Kidney glomerular epithelial cell (primary cell): ENCODE measurements around the gene INPP5K.
"Not testable (repeated sequence)": the region's sequence is repeated elsewhere in the genome, so short reads cannot be mapped to it uniquely, and the experiment has no call there.

Experiments
- DNase-seq: peaks from one replicate; lab custom pipeline; 2025; lab: John Stamatoyannopoulos, UW

INPP5K gene

GRCh38 chr17:1546292-1546922, 30.0 kb upstream of the INPP5K start:
- no peak for DNase-seq

- DNase-seq: no peak
Measured at GRCh38 chr17:1545618-1546017, 29.2 kb upstream of the INPP5K start.

GRCh38 chr17:1542316-1542715, 25.9 kb upstream of the INPP5K start:
- DNase-seq: no peak

GRCh38 chr17:1541367-1541904, 25.0 kb upstream of the INPP5K start:
- DNase-seq: no peak

- no peak for DNase-seq
Measured at GRCh38 chr17:1539811-1540210, 23.4 kb upstream of the INPP5K start.

GRCh38 chr17:1535737-1536136, 19.3 kb upstream of the INPP5K start:
- no peak for DNase-seq

GRCh38 chr17:1533661-1534325, 17.4 kb upstream of the INPP5K start:
- no peak for DNase-seq

GRCh38 chr17:1532836-1533602, 16.6 kb upstream of the INPP5K start:
- DNase-seq: no peak

- DNase-seq: no peak
Measured at GRCh38 chr17:1529863-1530262, 13.5 kb upstream of the INPP5K start.

GRCh38 chr17:1526876-1527275, 10.5 kb upstream of the INPP5K start:
- not testable (repeated sequence) for DNase-seq

- DNase-seq: no peak
Measured at GRCh38 chr17:1522626-1523025, 6.2 kb upstream of the INPP5K start.

GRCh38 chr17:1521086-1521640, 4.8 kb upstream of the INPP5K start:
- DNase-seq: no peak

GRCh38 chr17:1519678-1520077, 3.3 kb upstream of the INPP5K start:
- no peak for DNase-seq

GRCh38 chr17:1518410-1518809, 2.0 kb upstream of the INPP5K start:
- no peak for DNase-seq

- DNase-seq: peak; percentile 81
Measured at GRCh38 chr17:1515640-1516387, 598 bp downstream of the INPP5K start.

- no peak for DNase-seq
Measured at GRCh38 chr17:1512351-1512750, 4.1 kb downstream of the INPP5K start.

- DNase-seq: no peak
Measured at GRCh38 chr17:1511756-1512321, 4.6 kb downstream of the INPP5K start.

- no peak for DNase-seq
Measured at GRCh38 chr17:1511290-1511689, 5.1 kb downstream of the INPP5K start.

GRCh38 chr17:1509290-1509881, 7.0 kb downstream of the INPP5K start:
- no peak for DNase-seq

- not testable (repeated sequence) for DNase-seq
Measured at GRCh38 chr17:1508709-1509108, 7.7 kb downstream of the INPP5K start.

GRCh38 chr17:1506649-1507267, 9.7 kb downstream of the INPP5K start:
- DNase-seq: no peak
